Measurements from ENCODE around the gene PDE12.

DNA sequence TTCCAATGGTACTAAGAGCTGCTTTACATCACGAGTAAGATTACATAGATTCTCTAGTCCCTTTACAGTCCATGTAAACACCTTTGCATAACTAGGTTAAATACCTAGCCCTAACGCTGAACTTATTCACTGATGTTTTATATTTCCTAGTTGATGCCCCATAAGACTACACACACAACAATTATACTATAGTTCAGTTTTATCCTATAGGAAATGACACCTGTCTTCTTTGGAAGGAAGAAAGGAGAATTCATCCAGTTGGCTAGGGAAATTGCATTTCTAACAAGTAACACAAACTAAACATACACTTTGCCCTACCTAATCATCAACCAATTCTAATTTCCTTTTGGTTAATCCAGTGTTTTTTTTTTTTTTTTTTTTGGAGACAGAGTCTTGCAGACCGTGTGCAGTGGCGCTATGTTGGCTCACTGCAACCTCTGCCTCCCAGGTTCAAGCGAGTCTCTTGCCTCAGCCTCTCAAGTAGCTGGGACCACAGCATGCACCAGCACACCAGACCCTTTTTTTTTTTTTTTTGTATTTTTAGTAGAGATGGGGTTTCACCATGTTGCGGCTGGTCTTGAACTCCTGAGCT, 13.9 kb downstream of the PDE12 start:
- TF ChIP-seq SP1 (IDR thresholded peaks at IDR 0.05; ENCODE audit: low read depth, low read length) = no peak
- no peak for TF ChIP-seq GTF2F1 (IDR thresholded peaks at IDR 0.05; ENCODE audit: borderline replicate concordance, low read depth, low read length)
- no peak for TF ChIP-seq SIN3A (conservative IDR thresholded peaks at IDR 0.05 in 1 of 2, IDR thresholded peaks at IDR 0.05 in 1 of 2; ENCODE audit: low read depth in 1 of 2, low read length in 2 of 2)

Data from H1 (cell line).